Glomerular visceral epithelial cell (primary cell): ENCODE data around the gene C1orf21.

ENCODE experiments used
- DNase-seq: peaks from one replicate; pipeline ENCODE4 v3.0.0-alpha.2; 2016; ENCODE audit errors: extremely low spot score

The C1orf21 gene

GRCh38 chr1:184555665-184556641 lies 169.1 kb downstream of the C1orf21 start:
- DNase-seq, result no peak

GRCh38 chr1:184556665-184557064 lies 169.8 kb downstream of the C1orf21 start:
- no peak for DNase-seq

GRCh38 chr1:184557423-184558347 lies 170.9 kb downstream of the C1orf21 start:
- no peak for DNase-seq

GRCh38 chr1:184558691-184559090 lies 171.9 kb downstream of the C1orf21 start:
- DNase-seq, result no peak

- no peak for DNase-seq
Measured at GRCh38 chr1:184559117-184559713, 172.4 kb downstream of the C1orf21 start.

GRCh38 chr1:184562806-184563205 lies 176.0 kb downstream of the C1orf21 start:
- no peak for DNase-seq

- peak; percentile 5 for DNase-seq
Measured at GRCh38 chr1:184563308-184563707, 176.5 kb downstream of the C1orf21 start.

GRCh38 chr1:184567009-184567408 lies 180.2 kb downstream of the C1orf21 start:
- no peak for DNase-seq

GRCh38 chr1:184567637-184568036 lies 180.8 kb downstream of the C1orf21 start:
- DNase-seq, result peak; percentile 82

GRCh38 chr1:184568148-184568547 lies 181.3 kb downstream of the C1orf21 start:
- no peak for DNase-seq

GRCh38 chr1:184569106-184569505 lies 182.3 kb downstream of the C1orf21 start:
- DNase-seq, result no peak

- DNase-seq, result no peak
Measured at GRCh38 chr1:184574588-184574987, 187.8 kb downstream of the C1orf21 start.

GRCh38 chr1:184576822-184577221 lies 190.0 kb downstream of the C1orf21 start:
- DNase-seq, result no peak

- DNase-seq, result no peak
Measured at GRCh38 chr1:184577319-184577718, 190.5 kb downstream of the C1orf21 start.

- no peak for DNase-seq
Measured at GRCh38 chr1:184582411-184582810, 195.6 kb downstream of the C1orf21 start.

GRCh38 chr1:184583849-184584248 lies 197.0 kb downstream of the C1orf21 start:
- no peak for DNase-seq

GRCh38 chr1:184588701-184589100 lies 201.9 kb downstream of the C1orf21 start:
- DNase-seq, result no peak

- DNase-seq, result no peak
Measured at GRCh38 chr1:184590163-184590750, 203.4 kb downstream of the C1orf21 start.

GRCh38 chr1:184593597-184593996 lies 206.8 kb downstream of the C1orf21 start:
- no peak for DNase-seq

GRCh38 chr1:184595596-184595995 lies 208.8 kb downstream of the C1orf21 start:
- peak; percentile 40 for DNase-seq

GRCh38 chr1:184596950-184597645 lies 210.3 kb downstream of the C1orf21 start:
- DNase-seq, result no peak
